Calu3 (cell line): ENCODE measurements around the gene CUZD1. TPM values are rescaled to one million over a fixed set of nuclear protein-coding genes. Genes with fewer than 3 reads are reported as not detected.

Source experiments
- BruUV-seq: library from RNA; stranded (reverse); fragments of 400-500 nt; replicated peaks from 2 replicates; lab custom pipeline; 2021; lab: Mats Ljungman, UMichigan
- CTCF ChIA-PET: fragments of 300-600 bp; sonication (Branson Sonifier 250); formaldehyde crosslinking; loops from one replicate; lab custom pipeline; 2022; ENCODE audit warnings: antibody characterized with exemption; lab: Charles Lee
- DNase-seq: peaks from one replicate; pipeline ENCODE4 v3.0.0; 2022
- H3K27ac Mint-ChIP-seq: one replicate; pipeline ENCODE4 v1.8.0; 2022; ENCODE audit warnings: mixed read lengths; ENCODE audit not compliant: unreplicated experiment
- H3K27me3 Mint-ChIP-seq: one replicate; pipeline ENCODE4 v1.8.0; 2022; ENCODE audit warnings: mixed read lengths; ENCODE audit not compliant: unreplicated experiment
- H3K36me3 Mint-ChIP-seq: one replicate; pipeline ENCODE4 v1.8.0; 2022; ENCODE audit warnings: mild to moderate bottlenecking, moderate library complexity, mixed read lengths; ENCODE audit not compliant: insufficient read depth, unreplicated experiment
- H3K4me1 Mint-ChIP-seq: one replicate; pipeline ENCODE4 v1.8.0; 2022; ENCODE audit warnings: mild to moderate bottlenecking, low read depth, mixed read lengths; ENCODE audit not compliant: unreplicated experiment
- H3K4me3 Mint-ChIP-seq: one replicate; pipeline ENCODE4 v1.8.0; 2022; ENCODE audit warnings: mild to moderate bottlenecking, low read depth, moderate library complexity, mixed read lengths; ENCODE audit not compliant: unreplicated experiment
- H3K9me3 Mint-ChIP-seq: one replicate; pipeline ENCODE4 v1.8.0; 2022; ENCODE audit warnings: low read depth, mixed read lengths; ENCODE audit not compliant: unreplicated experiment
- CTCF ChIP-seq: fragments of 200-600 bp; IDR thresholded peaks from one replicate; pipeline ENCODE4 v1.8.0; 2022; ENCODE audit warnings: antibody characterized with exemption; ENCODE audit not compliant: unreplicated experiment
- intact Hi-C: fragments of 100-400 bp; cut with micrococcal nuclease; formaldehyde crosslinking; loops from one replicate; pipeline ENCODE4 v1.10.0; 2022; ENCODE audit not compliant: unreplicated experiment
- total RNA-seq: library from RNA; stranded (reverse); gene quantifications from 2 replicates; pipeline ENCODE4 v1.2.3, GENCODE V29; 2022

CUZD1 gene
- total RNA-seq, 1 experiment from 2014 or later: 1.5 TPM

GRCh38 chr10:122829454-122829853 lies 16.2 kb downstream of the CUZD1 start:
- intact Hi-C loops: no loop called here
- CTCF ChIA-PET: no interaction called here
- H3K36me3 Mint-ChIP-seq: no peaks in the 10 kb centered on the region
- no peak for TF ChIP-seq CTCF
- no peak overlapping the region for H3K27ac Mint-ChIP-seq
- no peaks in the 10 kb centered on the region for H3K4me1 Mint-ChIP-seq
- no peaks in the 10 kb centered on the region for H3K9me3 Mint-ChIP-seq
- H3K27me3 Mint-ChIP-seq: peaks cover 28% of the 10 kb centered on the region
- H3K4me3 Mint-ChIP-seq: no peak overlapping the region
- no TSS peak for BruUV-seq
- no peak for DNase-seq

GRCh38 chr10:122828716-122829255 lies 16.9 kb downstream of the CUZD1 start:
- H3K9me3 Mint-ChIP-seq: no peaks in the 10 kb centered on the region
- BruUV-seq: no TSS peak
- H3K36me3 Mint-ChIP-seq: no peaks in the 10 kb centered on the region
- peaks cover 35% of the 10 kb centered on the region for H3K27me3 Mint-ChIP-seq
- no peak for TF ChIP-seq CTCF
- H3K4me1 Mint-ChIP-seq: no peaks in the 10 kb centered on the region
- H3K27ac Mint-ChIP-seq: no peak overlapping the region
- no peak overlapping the region for H3K4me3 Mint-ChIP-seq
- no peak for DNase-seq
- CTCF ChIA-PET: no interaction called here
- intact Hi-C loops: no loop called here

- peaks cover 50% of the 10 kb centered on the region for H3K27me3 Mint-ChIP-seq
- H3K4me3 Mint-ChIP-seq: no peak overlapping the region
- H3K9me3 Mint-ChIP-seq: no peaks in the 10 kb centered on the region
- no TSS peak for BruUV-seq
- H3K4me1 Mint-ChIP-seq: no peaks in the 10 kb centered on the region
- intact Hi-C loops: no loop called here
- CTCF ChIA-PET: no interaction called here
- no peak for TF ChIP-seq CTCF
- no peaks in the 10 kb centered on the region for H3K36me3 Mint-ChIP-seq
- DNase-seq: no peak
- no peak overlapping the region for H3K27ac Mint-ChIP-seq
Observed at GRCh38 chr10:122827302-122827701, 18.4 kb downstream of the CUZD1 start.

- no peak for TF ChIP-seq CTCF
- H3K4me1 Mint-ChIP-seq: no peaks in the 10 kb centered on the region
- intact Hi-C loops: no loop called here
- CTCF ChIA-PET: interaction anchor here (0.8 kb wide), 1 partner anchor 42 kb away, joined by 4 read pairs; no protein-coding TSS in a partner anchor
- no TSS peak for BruUV-seq
- H3K27me3 Mint-ChIP-seq: peaks cover 79% of the 10 kb centered on the region
- no peaks in the 10 kb centered on the region for H3K36me3 Mint-ChIP-seq
- no peak overlapping the region for H3K4me3 Mint-ChIP-seq
- no peak overlapping the region for H3K27ac Mint-ChIP-seq
- no peak for DNase-seq
- H3K9me3 Mint-ChIP-seq: no peaks in the 10 kb centered on the region
Observed at GRCh38 chr10:122822973-122823690, 22.5 kb downstream of the CUZD1 start.
